OCI-LY1 (cell line): ENCODE measurements around the gene KRTAP1-5.

ENCODE experiments used
- H2AFZ ChIP-seq: fragments of 200-600 bp; sonication (generic), shearing (Covaris generic); 2 replicates; pipeline ENCODE4 v1.6.0; 2014; ENCODE audit warnings: antibody characterized with exemption, mild to moderate bottlenecking, low read length
- H3F3A ChIP-seq: fragments of 200-600 bp; sonication (generic), shearing (Covaris generic); 2 replicates; pipeline ENCODE4 v1.6.0; 2014; ENCODE audit warnings: mild to moderate bottlenecking, antibody characterized with exemption, low read length, moderate library complexity; ENCODE audit not compliant: insufficient read depth
- H3K27ac ChIP-seq: fragments of 200-600 bp; sonication (generic); 2 replicates; pipeline ENCODE4 v1.5.1; 2014; ENCODE audit warnings: low read length, mixed run types, mild to moderate bottlenecking, low read depth; ENCODE audit not compliant: poor library complexity, severe bottlenecking
- H3K27me3 ChIP-seq: fragments of 200-600 bp; sonication (generic); 2 replicates; pipeline ENCODE4 v1.6.0; 2014; ENCODE audit warnings: antibody characterized with exemption, mild to moderate bottlenecking, low read length, moderate library complexity; ENCODE audit not compliant: insufficient read depth
- H3K36me3 ChIP-seq: fragments of 200-600 bp; sonication (generic); 2 replicates; pipeline ENCODE4 v1.6.1; 2014; ENCODE audit warnings: mild to moderate bottlenecking, antibody characterized with exemption, low read length, moderate library complexity, mixed read lengths; ENCODE audit not compliant: insufficient read depth
- H3K4me1 ChIP-seq: fragments of 200-600 bp; sonication (generic); 2 replicates; pipeline ENCODE4 v1.5.1; 2014; ENCODE audit warnings: mild to moderate bottlenecking, low read length, moderate library complexity; ENCODE audit not compliant: insufficient read depth, severe bottlenecking
- H3K4me2 ChIP-seq: fragments of 200-600 bp; sonication (generic), shearing (Covaris generic); 2 replicates; pipeline ENCODE4 v1.6.1; 2014; ENCODE audit warnings: low read length
- H3K4me3 ChIP-seq: fragments of 200-600 bp; sonication (generic); 2 replicates; pipeline ENCODE4 v1.5.1; 2014; ENCODE audit warnings: low read length, low read depth, mild to moderate bottlenecking, mixed read lengths; ENCODE audit not compliant: poor library complexity, severe bottlenecking
- H3K79me2 ChIP-seq: fragments of 200-600 bp; shearing (Covaris generic); 2 replicates; pipeline ENCODE4 v1.6.1; 2016; ENCODE audit warnings: mixed run types, low read length, mixed read lengths; ENCODE audit not compliant: insufficient read depth
- H3K9ac ChIP-seq: fragments of 200-600 bp; sonication (generic), shearing (Covaris generic); 2 replicates; pipeline ENCODE4 v1.6.1; 2014; ENCODE audit warnings: mild to moderate bottlenecking, low read length, mixed read lengths
- H3K9me2 ChIP-seq: fragments of 200-600 bp; sonication (generic), shearing (Covaris generic); 2 replicates; pipeline ENCODE4 v1.6.1; 2014; ENCODE audit warnings: low read depth, mild to moderate bottlenecking, low read length, mixed read lengths
- H3K9me3 ChIP-seq: fragments of 200-600 bp; shearing (Covaris generic); 2 replicates; pipeline ENCODE4 v1.6.1; 2014; ENCODE audit warnings: low read length, mixed read lengths
- H4K20me1 ChIP-seq: fragments of 200-600 bp; sonication (generic), shearing (Covaris generic); 2 replicates; pipeline ENCODE4 v1.6.0; 2016; ENCODE audit warnings: mild to moderate bottlenecking, low read length; ENCODE audit not compliant: insufficient read depth
- EZH2 ChIP-seq: fragments of 200-600 bp; sonication (generic), shearing (Covaris generic); IDR thresholded peaks from 2 replicates; pipeline ENCODE4 v1.8.0; 2017; ENCODE audit warnings: borderline replicate concordance, mixed run types, mild to moderate bottlenecking, antibody characterized with exemption, low read length, moderate library complexity, mixed read lengths
- TF ChIP-seq, protein P1 (sequence below): fragments of 200-600 bp; sonication (generic), shearing (Covaris generic); IDR thresholded peaks from 2 replicates; pipeline ENCODE4 v1.5.1; 2017; ENCODE audit warnings: mild to moderate bottlenecking, antibody characterized with exemption, low read length, moderate library complexity, mixed read lengths

The KRTAP1-5 gene, protein sequence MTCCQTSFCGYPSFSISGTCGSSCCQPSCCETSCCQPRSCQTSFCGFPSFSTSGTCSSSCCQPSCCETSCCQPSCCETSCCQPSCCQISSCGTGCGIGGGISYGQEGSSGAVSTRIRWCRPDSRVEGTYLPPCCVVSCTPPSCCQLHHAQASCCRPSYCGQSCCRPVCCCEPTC

DNA sequence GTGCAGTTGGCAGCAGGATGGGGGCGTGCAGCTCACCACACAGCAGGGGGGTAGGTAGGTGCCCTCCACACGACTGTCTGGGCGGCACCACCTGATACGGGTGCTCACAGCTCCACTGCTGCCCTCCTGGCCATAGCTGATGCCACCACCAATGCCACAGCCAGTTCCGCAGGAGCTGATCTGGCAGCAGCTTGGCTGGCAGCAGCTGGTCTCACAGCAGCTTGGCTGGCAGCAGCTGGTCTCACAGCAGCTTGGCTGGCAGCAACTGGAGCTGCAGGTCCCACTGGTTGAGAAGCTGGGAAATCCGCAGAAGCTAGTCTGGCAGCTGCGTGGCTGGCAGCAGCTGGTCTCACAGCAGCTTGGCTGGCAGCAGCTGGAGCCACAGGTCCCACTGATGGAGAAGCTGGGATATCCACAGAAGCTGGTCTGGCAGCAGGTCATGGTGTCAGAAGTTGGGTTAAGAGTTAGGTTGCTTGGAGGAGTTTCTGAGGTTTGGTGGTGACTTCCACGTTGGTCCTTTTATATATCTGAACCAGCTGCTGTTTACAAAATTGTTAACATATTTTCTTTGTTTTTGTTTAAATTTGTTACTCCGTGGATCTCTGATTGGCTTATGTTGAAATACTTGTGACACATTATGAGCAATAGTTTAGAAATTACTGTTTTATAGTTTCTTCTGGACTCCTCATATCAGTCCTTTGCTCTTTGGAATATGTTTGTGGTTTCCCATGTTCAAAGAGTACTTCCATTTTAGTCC, at the start of gene KRTAP1-5:
Gene KRTAP1-5, minus strand, starts transcription at position 494 of the 757 bp plus-strand sequence. Its CDS starts 53 bp downstream, at position 441.
- no peaks in the 10 kb centered on the region for H3K9me2 ChIP-seq
- no peaks in the 10 kb centered on the region for H3K4me1 ChIP-seq
- no peaks in the 10 kb centered on the region for H3K27me3 ChIP-seq
- H3K4me3 ChIP-seq = no peak within 1 kb of the TSS
- no peak within 1 kb of the TSS for H3K9ac ChIP-seq
- H2AFZ ChIP-seq = no peak within 1 kb of the TSS
- H3K27ac ChIP-seq = no peak within 1 kb of the TSS
- H3K79me2 ChIP-seq = no peaks in the 10 kb centered on the region
- H3K4me2 ChIP-seq = no peak within 1 kb of the TSS
- no peaks in the 10 kb centered on the region for H3K9me3 ChIP-seq
- TF ChIP-seq, protein P1, sequence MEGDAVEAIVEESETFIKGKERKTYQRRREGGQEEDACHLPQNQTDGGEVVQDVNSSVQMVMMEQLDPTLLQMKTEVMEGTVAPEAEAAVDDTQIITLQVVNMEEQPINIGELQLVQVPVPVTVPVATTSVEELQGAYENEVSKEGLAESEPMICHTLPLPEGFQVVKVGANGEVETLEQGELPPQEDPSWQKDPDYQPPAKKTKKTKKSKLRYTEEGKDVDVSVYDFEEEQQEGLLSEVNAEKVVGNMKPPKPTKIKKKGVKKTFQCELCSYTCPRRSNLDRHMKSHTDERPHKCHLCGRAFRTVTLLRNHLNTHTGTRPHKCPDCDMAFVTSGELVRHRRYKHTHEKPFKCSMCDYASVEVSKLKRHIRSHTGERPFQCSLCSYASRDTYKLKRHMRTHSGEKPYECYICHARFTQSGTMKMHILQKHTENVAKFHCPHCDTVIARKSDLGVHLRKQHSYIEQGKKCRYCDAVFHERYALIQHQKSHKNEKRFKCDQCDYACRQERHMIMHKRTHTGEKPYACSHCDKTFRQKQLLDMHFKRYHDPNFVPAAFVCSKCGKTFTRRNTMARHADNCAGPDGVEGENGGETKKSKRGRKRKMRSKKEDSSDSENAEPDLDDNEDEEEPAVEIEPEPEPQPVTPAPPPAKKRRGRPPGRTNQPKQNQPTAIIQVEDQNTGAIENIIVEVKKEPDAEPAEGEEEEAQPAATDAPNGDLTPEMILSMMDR = no peak
- TF ChIP-seq EZH2 = no peak
- H3K36me3 ChIP-seq = no peaks in the 10 kb centered on the region
- no peaks in the 10 kb centered on the region for H4K20me1 ChIP-seq
- H3F3A ChIP-seq = no peaks in the 10 kb centered on the region

DNA sequence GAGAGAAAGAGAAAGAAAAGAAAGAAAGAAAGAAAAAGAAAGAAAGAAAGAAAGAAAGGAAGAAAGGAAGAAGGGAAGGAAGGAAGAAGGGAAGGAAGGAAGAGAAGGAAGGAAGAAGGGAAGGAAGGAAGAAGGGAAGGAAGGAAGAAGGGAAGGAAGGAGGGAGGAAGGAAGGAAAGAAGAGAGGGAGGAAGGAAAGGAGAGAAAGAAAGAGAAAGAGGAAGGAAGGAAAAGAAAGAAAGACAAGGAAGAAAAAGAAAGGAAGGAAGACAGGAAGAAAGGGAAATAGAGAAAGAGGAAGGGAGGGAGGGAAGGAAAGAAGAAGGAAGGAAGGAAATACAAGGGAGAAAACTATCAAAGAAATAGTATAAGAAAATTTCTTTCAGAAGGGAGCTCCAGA, 49.8 kb upstream of the KRTAP1-5 start:
- Histone ChIP-seq H3K27ac (no peak overlapping the region), H3K36me3 (no peaks in the 10 kb centered on the region), H3K4me2 (no peak overlapping the region), H3K9me3 (no peaks in the 10 kb centered on the region), H3K4me3 (no peak overlapping the region), H3F3A (no peaks in the 10 kb centered on the region), H4K20me1 (no peaks in the 10 kb centered on the region), H3K9me2 (no peaks in the 10 kb centered on the region), H3K9ac (no peak overlapping the region), H2AFZ (no peak overlapping the region), H3K4me1 (no peaks in the 10 kb centered on the region), H3K79me2 (no peaks in the 10 kb centered on the region), H3K27me3 (no peaks in the 10 kb centered on the region)
- TF ChIP-seq EZH2 = no peak
- TF ChIP-seq, protein P1 = no peak

DNA sequence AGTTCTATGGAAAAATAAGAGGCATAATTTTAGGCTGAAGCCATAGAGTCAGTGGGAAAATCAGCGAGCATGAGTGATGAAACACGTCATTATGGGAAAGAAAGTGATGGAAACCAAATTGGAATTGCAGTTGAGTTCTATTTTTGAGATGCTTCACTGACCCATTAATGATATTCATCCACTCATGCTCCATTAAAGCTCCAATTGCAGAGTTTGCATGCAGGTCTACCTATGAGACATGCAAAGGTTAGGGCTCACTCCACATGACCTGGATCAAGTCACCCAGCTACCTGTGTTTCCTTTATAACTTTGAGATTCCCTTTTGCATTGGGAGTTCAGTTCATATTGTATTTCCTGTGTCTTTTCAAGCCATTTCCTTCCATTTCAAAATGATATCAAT, 46.7 kb upstream of the KRTAP1-5 start:
- no peaks in the 10 kb centered on the region for H3K9me2 ChIP-seq
- H3K9me3 ChIP-seq = no peaks in the 10 kb centered on the region
- no peak overlapping the region for H3K4me2 ChIP-seq
- no peak overlapping the region for H2AFZ ChIP-seq
- no peaks in the 10 kb centered on the region for H3K27me3 ChIP-seq
- H3K27ac ChIP-seq = no peak overlapping the region
- H4K20me1 ChIP-seq = no peaks in the 10 kb centered on the region
- H3K4me3 ChIP-seq = no peak overlapping the region
- no peaks in the 10 kb centered on the region for H3F3A ChIP-seq
- H3K4me1 ChIP-seq = no peaks in the 10 kb centered on the region
- H3K36me3 ChIP-seq = no peaks in the 10 kb centered on the region
- no peaks in the 10 kb centered on the region for H3K79me2 ChIP-seq
- TF ChIP-seq, protein P1 = no peak
- no peak for TF ChIP-seq EZH2
- H3K9ac ChIP-seq = no peak overlapping the region
